H1 (cell line): ENCODE data around the gene COL20A1. TPM values are rescaled to one million over a fixed set of nuclear protein-coding genes. Genes with fewer than 3 reads are reported as not detected.

Experiments
- CTCF ChIA-PET: fragments of 300-600 bp; sonication (Branson Sonifier 250); formaldehyde crosslinking; loops from one replicate; lab custom pipeline; 2021; ENCODE audit not compliant: partially characterized antibody; lab: Charles Lee
- POLR2A ChIA-PET: fragments of 300-600 bp; sonication (Branson Sonifier 250); formaldehyde crosslinking; loops from one replicate; lab custom pipeline; 2021; ENCODE audit warnings: inconsistent platforms; ENCODE audit not compliant: partially characterized antibody; lab: Charles Lee
- DNase-seq, 2 experiments: peaks; one replicate each; pipeline versions ENCODE4 v3.0.0 to v3.0.0-alpha.2; 2010 to 2022; ENCODE audit warnings: low spot score in 2 of 2, low read depth in 1 of 2, mixed read lengths in 1 of 2
- FAIRE-seq: peaks from 2 replicates; lab custom pipeline; 2011; peaks lifted over from hg19 to GRCh38; lab: Jason Lieb, UNC
- H2AFZ ChIP-seq: 2 replicates; pipeline ENCODE4 v1.8.1; 2012; ENCODE audit warnings: low read length, inconsistent platforms
- H2AK5ac ChIP-seq: 2 replicates; pipeline ENCODE4 v1.6.1; 2013; ENCODE audit warnings: low read depth, low read length
- H2BK120ac ChIP-seq: replicated peaks from 2 replicates; pipeline ENCODE3; 2013; ENCODE audit warnings: low read depth, low read length, inconsistent platforms
- H2BK12ac ChIP-seq: 2 replicates; pipeline ENCODE4 v1.6.1; 2013; ENCODE audit warnings: low read depth, low read length
- H2BK15ac ChIP-seq: 2 replicates; pipeline ENCODE4 v1.6.1; 2013; ENCODE audit warnings: low read length
- H2BK20ac ChIP-seq: 2 replicates; pipeline ENCODE4 v1.6.1; 2013; ENCODE audit warnings: low read length
- H2BK5ac ChIP-seq: 2 replicates; pipeline ENCODE4 v1.6.1; 2013; ENCODE audit warnings: low read depth, low read length
- H3K14ac ChIP-seq: 2 replicates; pipeline ENCODE4 v1.6.1; 2013; ENCODE audit warnings: inconsistent platforms; ENCODE audit not compliant: insufficient read length
- H3K18ac ChIP-seq: 2 replicates; pipeline ENCODE4 v1.6.1; 2013; ENCODE audit warnings: low read length; ENCODE audit errors: extremely low read depth
- H3K23ac ChIP-seq: 2 replicates; pipeline ENCODE4 v1.6.1; 2013; ENCODE audit warnings: inconsistent platforms; ENCODE audit not compliant: insufficient read length
- H3K23me2 ChIP-seq: 2 replicates; pipeline ENCODE4 v1.6.1; 2013; ENCODE audit warnings: low read depth, low read length
- H3K27ac ChIP-seq: 2 replicates; pipeline ENCODE4 v1.6.1; 2011; ENCODE audit warnings: low read depth, low read length, inconsistent platforms
- H3K27me3 ChIP-seq, 4 experiments: replicated peaks in 1 of 4; 1 replicate in 1 of 4; 2 replicates in 3 of 4; pipeline versions ENCODE4 v1.6.1 to v1.8.1; 2011 to 2013; ENCODE audit warnings: low read length in 3 of 4, mild to moderate bottlenecking in 3 of 4, inconsistent platforms in 2 of 4, mixed read lengths in 2 of 4, moderate library complexity in 1 of 4; ENCODE audit not compliant: control insufficient read depth in 3 of 4, insufficient read depth in 3 of 4; ENCODE audit errors: extremely low read depth in 1 of 4
- H3K36me3 ChIP-seq, 4 experiments: 2 replicates each; pipeline versions ENCODE4 v1.6.1 to v1.8.1; 2011 to 2013; ENCODE audit warnings: mild to moderate bottlenecking in 4 of 4, low read length in 3 of 4, moderate library complexity in 2 of 4, control low read depth in 1 of 4, inconsistent platforms in 1 of 4; ENCODE audit not compliant: insufficient read depth in 4 of 4, control insufficient read depth in 2 of 4
- H3K4ac ChIP-seq: replicated peaks from 2 replicates; pipeline ENCODE3; 2013; ENCODE audit warnings: low read length, low read depth, mixed read lengths, inconsistent platforms; ENCODE audit not compliant: insufficient read length
- H3K4me1 ChIP-seq, 4 experiments: replicated peaks in 1 of 4; 1 replicate in 1 of 4; 2 replicates in 3 of 4; pipeline versions ENCODE4 v1.6.1 to v1.8.1; 2011 to 2013; ENCODE audit warnings: low read length in 3 of 4, inconsistent platforms in 2 of 4, mixed read lengths in 1 of 4; ENCODE audit not compliant: insufficient read depth in 4 of 4, control insufficient read depth in 3 of 4
- H3K4me2 ChIP-seq, 2 experiments: 2 replicates each; pipeline versions ENCODE4 v1.6.1 to v1.8.1; 2011 to 2013; ENCODE audit warnings: low read depth in 2 of 2, low read length in 2 of 2, control low read depth in 1 of 2, inconsistent platforms in 1 of 2, mild to moderate bottlenecking in 1 of 2; ENCODE audit not compliant: insufficient read depth in 1 of 2
- H3K4me3 ChIP-seq, 4 experiments: fragments of 200-600, 300-600 bp in 1 of 4; sonication (generic), shearing (Covaris generic), sonication (Bioruptor Twin) in 1 of 4; 2 replicates each; pipeline versions ENCODE4 v1.5.1 to v1.8.1; 2011 to 2016; ENCODE audit warnings: low read length in 4 of 4, low read depth in 3 of 4, control low read depth in 2 of 4, inconsistent platforms in 2 of 4, mild to moderate bottlenecking in 2 of 4, mixed read lengths in 1 of 4, moderate library complexity in 1 of 4; ENCODE audit not compliant: insufficient read depth in 2 of 4; ENCODE audit errors: extremely low read depth in 1 of 4
- H3K56ac ChIP-seq: replicated peaks from 2 replicates; pipeline ENCODE3; 2013; ENCODE audit warnings: low read depth, mild to moderate bottlenecking, mixed read lengths, low read length, inconsistent platforms; ENCODE audit not compliant: insufficient read length
- H3K79me1 ChIP-seq: 2 replicates; pipeline ENCODE4 v1.6.1; 2013; ENCODE audit warnings: low read depth, low read length, control low read depth
- H3K79me2 ChIP-seq, 2 experiments: 2 replicates each; pipeline versions ENCODE4 v1.6.1 to v1.8.1; 2012 to 2013; ENCODE audit warnings: low read length in 2 of 2, mild to moderate bottlenecking in 2 of 2, inconsistent platforms in 1 of 2; ENCODE audit not compliant: insufficient read depth in 2 of 2, control insufficient read depth in 1 of 2
- H3K9ac ChIP-seq, 4 experiments: replicated peaks in 1 of 4; 1 replicate in 1 of 4; 2 replicates in 3 of 4; pipeline versions ENCODE4 v1.6.1 to v1.8.1; 2011 to 2013; ENCODE audit warnings: low read depth in 3 of 4, low read length in 3 of 4, control low read depth in 2 of 4, mild to moderate bottlenecking in 2 of 4, moderate library complexity in 2 of 4, inconsistent platforms in 1 of 4; ENCODE audit errors: extremely low read depth in 1 of 4
- H3K9me3 ChIP-seq, 2 experiments: 2 replicates each; pipeline versions ENCODE4 v1.6.1 to v1.8.1; 2012 to 2013; ENCODE audit warnings: mild to moderate bottlenecking in 2 of 2, moderate library complexity in 2 of 2, control low read depth in 1 of 2, inconsistent platforms in 1 of 2, low read depth in 1 of 2, low read length in 1 of 2, mixed read lengths in 1 of 2; ENCODE audit not compliant: insufficient read depth in 2 of 2
- H4K20me1 ChIP-seq, 2 experiments: replicated peaks in 1 of 2; 2 replicates each; pipeline versions ENCODE3 to v1.8.1; 2011 to 2013; ENCODE audit warnings: inconsistent platforms in 2 of 2, low read length in 2 of 2, mild to moderate bottlenecking in 1 of 2; ENCODE audit not compliant: insufficient read depth in 2 of 2, control insufficient read depth in 1 of 2
- H4K5ac ChIP-seq: 2 replicates; pipeline ENCODE4 v1.6.1; 2013; ENCODE audit warnings: low read length, low read depth, mixed read lengths, inconsistent platforms; ENCODE audit not compliant: insufficient read length
- H4K8ac ChIP-seq: 2 replicates; pipeline ENCODE4 v1.8.0; 2013; ENCODE audit warnings: mild to moderate bottlenecking, moderate library complexity, low read length, inconsistent platforms; ENCODE audit not compliant: insufficient read depth; ENCODE audit errors: extremely low read depth
- H4K91ac ChIP-seq: replicated peaks from 2 replicates; pipeline ENCODE3; 2013; ENCODE audit warnings: low read length, mixed read lengths, inconsistent platforms; ENCODE audit not compliant: insufficient read length
- BRCA1 ChIP-seq: IDR thresholded peaks from 2 replicates; pipeline ENCODE4 v1.6.1; 2012; ENCODE audit warnings: low read depth, low read length, improper control_type of control experiment
- CBX5 ChIP-seq: fragments of 300-800, 300-1000 bp; sonication (generic); IDR thresholded peaks from 2 replicates; pipeline ENCODE4 v1.7.1; 2016; ENCODE audit warnings: antibody characterized with exemption, low read length, low read depth
- EZH2 ChIP-seq: fragments of 200-600 bp; sonication (generic); IDR thresholded peaks from 2 replicates; pipeline ENCODE4 v1.7.1; 2012; ENCODE audit warnings: low read depth, mild to moderate bottlenecking, moderate library complexity, low read length, inconsistent platforms; ENCODE audit not compliant: severe bottlenecking
- GABPA ChIP-seq: IDR thresholded peaks from 2 replicates; pipeline ENCODE4 v1.6.1; 2011; ENCODE audit warnings: mild to moderate bottlenecking, low read length, moderate library complexity, borderline replicate concordance; ENCODE audit not compliant: insufficient read depth
- KDM5A ChIP-seq: fragments of 200-600 bp; IDR thresholded peaks from 2 replicates; pipeline ENCODE4 v1.7.1; 2012; ENCODE audit warnings: mild to moderate bottlenecking, low read length, inconsistent platforms, mixed read lengths
- NRF1 ChIP-seq: IDR thresholded peaks from 2 replicates; pipeline ENCODE4 v1.6.1; 2011; ENCODE audit warnings: mild to moderate bottlenecking, low read depth, low read length, improper control_type of control experiment
- RXRA ChIP-seq: IDR thresholded peaks from 2 replicates; pipeline ENCODE4 v1.6.1; 2011; ENCODE audit warnings: low read depth, mild to moderate bottlenecking, low read length, moderate library complexity; ENCODE audit not compliant: insufficient read depth
- SAP30 ChIP-seq: fragments of 300-600 bp; sonication (generic); IDR thresholded peaks from 2 replicates; pipeline ENCODE4 v1.7.1; 2012; ENCODE audit warnings: low read length, moderate library complexity, mild to moderate bottlenecking, inconsistent platforms; ENCODE audit not compliant: insufficient read depth, insufficient replicate concordance
- TAF7 ChIP-seq: optimal IDR thresholded peaks from 2 replicates; pipeline ENCODE3; 2011; ENCODE audit warnings: low read depth, mild to moderate bottlenecking, inconsistent platforms, low read length, moderate library complexity, borderline replicate concordance
- TEAD4 ChIP-seq: IDR thresholded peaks from 2 replicates; pipeline ENCODE4 v1.6.1; 2012; ENCODE audit warnings: low read depth, low read length, inconsistent platforms, mixed read lengths
- YY1 ChIP-seq: IDR thresholded peaks from 2 replicates; pipeline ENCODE4 v1.6.1; 2011; ENCODE audit warnings: low read depth, mild to moderate bottlenecking, low read length
- WGBS, 2 experiments: shearing (Covaris generic) in 1 of 2; methylation state at CpG; one replicate each; pipeline versions ENCODE4 v1.1.6 to v1.1.7; 2013 to 2015; ENCODE audit warnings: low lambda C conversion rate in 2 of 2, mixed read lengths in 2 of 2, inconsistent platforms in 1 of 2, low coverage in 1 of 2, missing lambda C conversion rate in 1 of 2; ENCODE audit not compliant: insufficient replicate concordance in 2 of 2, insufficient coverage in 1 of 2, insufficient read length in 1 of 2; ENCODE audit errors: extremely low coverage in 1 of 2, missing lambda C conversion rate in 1 of 2; 5-methylcytosine and 5-hydroxymethylcytosine counted together
- polyA plus RNA-seq, 7 experiments: library from polyadenylated mRNA; depleted of rRNA in 3 of 7; stranded (reverse) in 5 of 7; unstranded in 2 of 7; fragments of >200 nt in 5 of 7; fragments of 200-250 nt in 2 of 7; gene quantifications; 1 replicate in 5 of 7; 2 replicates in 1 of 7; 4 replicates in 1 of 7; pipeline versions ENCODE4 v1.2.1 to v1.2.3, GENCODE V29; 2011 to 2013; ENCODE audit warnings: missing spikeins in 2 of 7, mixed read lengths in 2 of 7
- total RNA-seq: library from RNA; stranded (reverse); fragmentation: NEBNext Ultra II Directional; extraction: Animal tissue kit (Norgen Biotek cat#: 25700); gene quantifications from 2 replicates; pipeline ENCODE4 v1.2.1, GENCODE V29; 2021
- TF ChIP-seq, protein P1 (sequence below): IDR thresholded peaks from 2 replicates; pipeline ENCODE4 v1.6.1; 2011; ENCODE audit warnings: low read depth, mild to moderate bottlenecking, low read length; ENCODE audit not compliant: insufficient read depth

The COL20A1 gene
- total and polyA plus RNA-seq, 2 of the 8 experiments (the other 6 are each of a cell fraction or from before 2014, with no cell fraction given) = 0.19 to 0.21 TPM

DNA sequence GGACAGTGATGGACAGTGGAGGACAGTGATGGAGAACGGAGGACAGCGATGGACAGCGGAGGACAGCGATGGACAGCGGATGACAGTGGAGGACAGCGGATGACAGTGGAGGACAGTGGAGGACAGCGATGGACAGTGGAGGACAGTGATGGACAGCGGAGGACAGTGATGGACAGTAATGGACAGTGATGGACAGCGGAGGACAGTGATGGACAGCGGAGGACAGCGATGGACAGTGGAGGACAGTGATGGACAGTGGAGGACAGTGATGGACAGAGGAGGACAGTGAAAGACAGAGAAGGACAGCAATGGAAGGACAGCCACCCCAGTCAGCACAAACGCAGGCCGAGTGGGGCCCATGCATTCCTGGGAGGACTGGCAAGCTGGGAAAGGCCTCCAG is 35.4 kb upstream of the COL20A1 start:
- peaks cover 2 to 18% (median 15%) of the 10 kb centered on the region in 4 experiments for H3K4me1 ChIP-seq
- peaks cover 0 to 4% of the 10 kb centered on the region in 2 experiments for H4K20me1 ChIP-seq
- no peak overlapping the region for H3K4ac ChIP-seq
- no peak overlapping the region for H3K56ac ChIP-seq
- H3K18ac ChIP-seq = no peak overlapping the region
- ChIA-PET POLR2A (interaction anchor here (1.0 to 1.6 kb wide), 2 partner anchors 23 to 38 kb away, joined by 3 to 4 read pairs; no protein-coding TSS in a partner anchor), CTCF (interaction anchor here (0.8 to 4.1 kb wide), 4 partner anchors 24 to 120 kb away, joined by 3 to 40 read pairs (median 20); no protein-coding TSS in a partner anchor)
- no peak overlapping the region for H3K4me3 ChIP-seq
- no peak overlapping the region for H3K9ac ChIP-seq
- no peaks in the 10 kb centered on the region for H3K79me2 ChIP-seq
- H2BK20ac ChIP-seq = no peak overlapping the region
- H2BK12ac ChIP-seq = peak overlapping the region; percentile 93; the same call in 1 of the 2 replicates
- DNase-seq (no peak), FAIRE-seq (no peak)
- H2AFZ ChIP-seq = no peak overlapping the region
- 91% methylated on average over 12 of the region's 13 CpGs; no CpG with 5 or more reads in 1 of the 2 experiments for WGBS, 2 experiments
- H4K5ac ChIP-seq = no peak overlapping the region
- H2BK120ac ChIP-seq = no peak overlapping the region
- H3K23me2 ChIP-seq = peaks cover 13% of the 10 kb centered on the region; the same call in 1 of the 2 replicates
- no peak overlapping the region for H3K14ac ChIP-seq
- no peak overlapping the region; the same call in 1 of the 2 replicates for H2BK5ac ChIP-seq
- H2AK5ac ChIP-seq = peak overlapping the region; percentile 91
- H4K91ac ChIP-seq = no peak overlapping the region
- H3K23ac ChIP-seq = no peak overlapping the region
- H3K9me3 ChIP-seq = no peaks in the 10 kb centered on the region
- H3K4me2 ChIP-seq = no peak overlapping the region
- H3K27me3 ChIP-seq = peaks cover 4 to 41% (median 30%) of the 10 kb centered on the region in 4 experiments
- H2BK15ac ChIP-seq = peak overlapping the region; percentile 72; the same call in 1 of the 2 replicates
- H3K36me3 ChIP-seq = no peaks in the 10 kb centered on the region; a peak in 1 of 8 replicates
- no peak overlapping the region for H3K27ac ChIP-seq
- H3K79me1 ChIP-seq = no peaks in the 10 kb centered on the region; the same call in 1 of the 2 replicates
- no peak overlapping the region; the same call in 1 of the 2 replicates for H4K8ac ChIP-seq
- TF ChIP-seq RXRA = no peak
- TF ChIP-seq BRCA1 = no peak
- no peak for TF ChIP-seq KDM5A
- no peak for TF ChIP-seq EZH2
- TF ChIP-seq GABPA = no peak
- TF ChIP-seq SAP30 = no peak
- TF ChIP-seq TEAD4 = no peak
- no peak for TF ChIP-seq YY1
- TF ChIP-seq, protein P1, sequence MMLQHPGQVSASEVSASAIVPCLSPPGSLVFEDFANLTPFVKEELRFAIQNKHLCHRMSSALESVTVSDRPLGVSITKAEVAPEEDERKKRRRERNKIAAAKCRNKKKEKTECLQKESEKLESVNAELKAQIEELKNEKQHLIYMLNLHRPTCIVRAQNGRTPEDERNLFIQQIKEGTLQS = no peak
- no peak for TF ChIP-seq NRF1
- no peak for TF ChIP-seq CBX5
- TF ChIP-seq TAF7 = no peak
